Heart left ventricle (tissue), 13 donors: ENCODE data around the gene TERT.

Source experiments
- POLR2A ChIP-seq, 2 donors: fragments of 450-650 bp; IDR thresholded peaks; one replicate each; pipeline ENCODE4 v1.6.1; 2017; ENCODE audit warnings: antibody characterized with exemption in 2 of 2, mild to moderate bottlenecking in 2 of 2, moderate library complexity in 2 of 2
- TF ChIP-seq, protein P1 (sequence below), 12 donors: fragments of 200-600 bp; sonication (generic) in 4 of 12; IDR thresholded peaks; one replicate each; pipeline versions ENCODE4 v1.5.0 to v1.8.0; 2018 to 2022; ENCODE audit warnings: antibody characterized with exemption in 12 of 12, mild to moderate bottlenecking in 5 of 12
- donor health status: ischemic (EF 13 %, LVEDD 7.1; RV severe dilation, severe dysfunction).
- donor health status: DM: no; HTN: yes; CAD: no.
- donor health status: DM: no; HTN: no; CAD: no.
- donor health status: ischemic (EF 25% LVEDD 6.9; RV normal size, moderate dysfunction).
- donor health status: ischemic (EF 25% LVEDD 5.7; RV mildly dilated, moderate dysfunction).
- donor health status: ischemic (EF 35%, LVEDD 5.7; RV mildly dilated, moderate dysfunction).
- donor health status: nonischemic (EF 11% LVEDD 7.7; RV severe dilation, severe dysfunction).
- donor health status: DM: yes; HTN: yes; CAD: no.
- donor health status: PGD.
- donor health status: ischemic (EF 29% LVEDD 5.4; RV normal size, mild dysfunction).
- donor health status: nonischemic (EF 23%, LVEDD 6.1; RV moderate dilation, normal function).

DNA sequence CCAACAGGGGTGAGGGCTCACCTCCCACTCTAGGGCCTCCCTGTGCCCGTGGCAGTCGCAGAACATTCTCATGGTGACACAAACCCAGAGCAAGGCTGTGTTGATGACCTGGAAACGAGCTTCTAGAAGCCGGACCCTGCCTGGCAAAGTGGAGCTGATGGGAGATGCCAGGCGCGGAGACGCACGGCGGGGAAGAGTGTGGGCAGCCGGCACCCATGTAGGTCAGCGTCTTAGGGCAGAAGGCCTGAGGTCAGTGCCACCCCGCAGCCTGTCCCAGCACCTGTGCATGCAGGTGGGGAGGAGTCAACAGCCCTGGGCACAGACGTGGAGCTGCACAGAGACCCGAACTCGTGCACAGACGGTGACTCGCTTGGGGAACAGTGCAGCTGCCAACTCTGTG, 64.3 kb downstream of the TERT start:
- TF ChIP-seq, protein P1, sequence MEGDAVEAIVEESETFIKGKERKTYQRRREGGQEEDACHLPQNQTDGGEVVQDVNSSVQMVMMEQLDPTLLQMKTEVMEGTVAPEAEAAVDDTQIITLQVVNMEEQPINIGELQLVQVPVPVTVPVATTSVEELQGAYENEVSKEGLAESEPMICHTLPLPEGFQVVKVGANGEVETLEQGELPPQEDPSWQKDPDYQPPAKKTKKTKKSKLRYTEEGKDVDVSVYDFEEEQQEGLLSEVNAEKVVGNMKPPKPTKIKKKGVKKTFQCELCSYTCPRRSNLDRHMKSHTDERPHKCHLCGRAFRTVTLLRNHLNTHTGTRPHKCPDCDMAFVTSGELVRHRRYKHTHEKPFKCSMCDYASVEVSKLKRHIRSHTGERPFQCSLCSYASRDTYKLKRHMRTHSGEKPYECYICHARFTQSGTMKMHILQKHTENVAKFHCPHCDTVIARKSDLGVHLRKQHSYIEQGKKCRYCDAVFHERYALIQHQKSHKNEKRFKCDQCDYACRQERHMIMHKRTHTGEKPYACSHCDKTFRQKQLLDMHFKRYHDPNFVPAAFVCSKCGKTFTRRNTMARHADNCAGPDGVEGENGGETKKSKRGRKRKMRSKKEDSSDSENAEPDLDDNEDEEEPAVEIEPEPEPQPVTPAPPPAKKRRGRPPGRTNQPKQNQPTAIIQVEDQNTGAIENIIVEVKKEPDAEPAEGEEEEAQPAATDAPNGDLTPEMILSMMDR (IDR thresholded peaks at IDR 0.05) = no peak
- no peak for TF ChIP-seq POLR2A (IDR thresholded peaks at IDR 0.05)
